H1 (cell line): Measurements from ENCODE around the gene MBOAT2. TPM values are rescaled to one million over a fixed set of nuclear protein-coding genes. Genes with fewer than 3 reads are reported as not detected.

Source experiments
- CTCF ChIA-PET: fragments of 300-600 bp; sonication (Branson Sonifier 250); formaldehyde crosslinking; loops from one replicate; lab custom pipeline; 2021; ENCODE audit not compliant: partially characterized antibody; lab: Charles Lee
- POLR2A ChIA-PET: fragments of 300-600 bp; sonication (Branson Sonifier 250); formaldehyde crosslinking; loops from one replicate; lab custom pipeline; 2021; ENCODE audit warnings: inconsistent platforms; ENCODE audit not compliant: partially characterized antibody; lab: Charles Lee
- DNase-seq, 2 experiments: peaks; one replicate each; pipeline versions ENCODE4 v3.0.0 to v3.0.0-alpha.2; 2010 to 2022; ENCODE audit warnings: low spot score in 2 of 2, low read depth in 1 of 2, mixed read lengths in 1 of 2
- FAIRE-seq: peaks from 2 replicates; lab custom pipeline; 2011; peaks lifted over from hg19 to GRCh38; lab: Jason Lieb, UNC
- H2AFZ ChIP-seq: 2 replicates; pipeline ENCODE4 v1.8.1; 2012; ENCODE audit warnings: low read length, inconsistent platforms
- H2AK5ac ChIP-seq: 2 replicates; pipeline ENCODE4 v1.6.1; 2013; ENCODE audit warnings: low read depth, low read length
- H2BK120ac ChIP-seq: replicated peaks from 2 replicates; pipeline ENCODE3; 2013; ENCODE audit warnings: low read depth, low read length, inconsistent platforms
- H2BK12ac ChIP-seq: 2 replicates; pipeline ENCODE4 v1.6.1; 2013; ENCODE audit warnings: low read depth, low read length
- H2BK15ac ChIP-seq: 2 replicates; pipeline ENCODE4 v1.6.1; 2013; ENCODE audit warnings: low read length
- H2BK20ac ChIP-seq: 2 replicates; pipeline ENCODE4 v1.6.1; 2013; ENCODE audit warnings: low read length
- H2BK5ac ChIP-seq: 2 replicates; pipeline ENCODE4 v1.6.1; 2013; ENCODE audit warnings: low read depth, low read length
- H3K14ac ChIP-seq: 2 replicates; pipeline ENCODE4 v1.6.1; 2013; ENCODE audit warnings: inconsistent platforms; ENCODE audit not compliant: insufficient read length
- H3K18ac ChIP-seq: 2 replicates; pipeline ENCODE4 v1.6.1; 2013; ENCODE audit warnings: low read length; ENCODE audit errors: extremely low read depth
- H3K23ac ChIP-seq: 2 replicates; pipeline ENCODE4 v1.6.1; 2013; ENCODE audit warnings: inconsistent platforms; ENCODE audit not compliant: insufficient read length
- H3K23me2 ChIP-seq: 2 replicates; pipeline ENCODE4 v1.6.1; 2013; ENCODE audit warnings: low read depth, low read length
- H3K27ac ChIP-seq: 2 replicates; pipeline ENCODE4 v1.6.1; 2011; ENCODE audit warnings: low read depth, low read length, inconsistent platforms
- H3K27me3 ChIP-seq, 4 experiments: replicated peaks in 1 of 4; 1 replicate in 1 of 4; 2 replicates in 3 of 4; pipeline versions ENCODE4 v1.6.1 to v1.8.1; 2011 to 2013; ENCODE audit warnings: low read length in 3 of 4, mild to moderate bottlenecking in 3 of 4, inconsistent platforms in 2 of 4, mixed read lengths in 2 of 4, moderate library complexity in 1 of 4; ENCODE audit not compliant: control insufficient read depth in 3 of 4, insufficient read depth in 3 of 4; ENCODE audit errors: extremely low read depth in 1 of 4
- H3K36me3 ChIP-seq, 4 experiments: 2 replicates each; pipeline versions ENCODE4 v1.6.1 to v1.8.1; 2011 to 2013; ENCODE audit warnings: mild to moderate bottlenecking in 4 of 4, low read length in 3 of 4, moderate library complexity in 2 of 4, control low read depth in 1 of 4, inconsistent platforms in 1 of 4; ENCODE audit not compliant: insufficient read depth in 4 of 4, control insufficient read depth in 2 of 4
- H3K4ac ChIP-seq: replicated peaks from 2 replicates; pipeline ENCODE3; 2013; ENCODE audit warnings: low read length, low read depth, mixed read lengths, inconsistent platforms; ENCODE audit not compliant: insufficient read length
- H3K4me1 ChIP-seq, 4 experiments: replicated peaks in 1 of 4; 1 replicate in 1 of 4; 2 replicates in 3 of 4; pipeline versions ENCODE4 v1.6.1 to v1.8.1; 2011 to 2013; ENCODE audit warnings: low read length in 3 of 4, inconsistent platforms in 2 of 4, mixed read lengths in 1 of 4; ENCODE audit not compliant: insufficient read depth in 4 of 4, control insufficient read depth in 3 of 4
- H3K4me2 ChIP-seq, 2 experiments: 2 replicates each; pipeline versions ENCODE4 v1.6.1 to v1.8.1; 2011 to 2013; ENCODE audit warnings: low read depth in 2 of 2, low read length in 2 of 2, control low read depth in 1 of 2, inconsistent platforms in 1 of 2, mild to moderate bottlenecking in 1 of 2; ENCODE audit not compliant: insufficient read depth in 1 of 2
- H3K4me3 ChIP-seq, 4 experiments: fragments of 200-600, 300-600 bp in 1 of 4; sonication (generic), shearing (Covaris generic), sonication (Bioruptor Twin) in 1 of 4; 2 replicates each; pipeline versions ENCODE4 v1.5.1 to v1.8.1; 2011 to 2016; ENCODE audit warnings: low read length in 4 of 4, low read depth in 3 of 4, control low read depth in 2 of 4, inconsistent platforms in 2 of 4, mild to moderate bottlenecking in 2 of 4, mixed read lengths in 1 of 4, moderate library complexity in 1 of 4; ENCODE audit not compliant: insufficient read depth in 2 of 4; ENCODE audit errors: extremely low read depth in 1 of 4
- H3K56ac ChIP-seq: replicated peaks from 2 replicates; pipeline ENCODE3; 2013; ENCODE audit warnings: low read depth, mild to moderate bottlenecking, mixed read lengths, low read length, inconsistent platforms; ENCODE audit not compliant: insufficient read length
- H3K79me1 ChIP-seq: 2 replicates; pipeline ENCODE4 v1.6.1; 2013; ENCODE audit warnings: low read depth, low read length, control low read depth
- H3K79me2 ChIP-seq, 2 experiments: 2 replicates each; pipeline versions ENCODE4 v1.6.1 to v1.8.1; 2012 to 2013; ENCODE audit warnings: low read length in 2 of 2, mild to moderate bottlenecking in 2 of 2, inconsistent platforms in 1 of 2; ENCODE audit not compliant: insufficient read depth in 2 of 2, control insufficient read depth in 1 of 2
- H3K9ac ChIP-seq, 4 experiments: replicated peaks in 1 of 4; 1 replicate in 1 of 4; 2 replicates in 3 of 4; pipeline versions ENCODE4 v1.6.1 to v1.8.1; 2011 to 2013; ENCODE audit warnings: low read depth in 3 of 4, low read length in 3 of 4, control low read depth in 2 of 4, mild to moderate bottlenecking in 2 of 4, moderate library complexity in 2 of 4, inconsistent platforms in 1 of 4; ENCODE audit errors: extremely low read depth in 1 of 4
- H3K9me3 ChIP-seq, 2 experiments: 2 replicates each; pipeline versions ENCODE4 v1.6.1 to v1.8.1; 2012 to 2013; ENCODE audit warnings: mild to moderate bottlenecking in 2 of 2, moderate library complexity in 2 of 2, control low read depth in 1 of 2, inconsistent platforms in 1 of 2, low read depth in 1 of 2, low read length in 1 of 2, mixed read lengths in 1 of 2; ENCODE audit not compliant: insufficient read depth in 2 of 2
- H4K20me1 ChIP-seq, 2 experiments: replicated peaks in 1 of 2; 2 replicates each; pipeline versions ENCODE3 to v1.8.1; 2011 to 2013; ENCODE audit warnings: inconsistent platforms in 2 of 2, low read length in 2 of 2, mild to moderate bottlenecking in 1 of 2; ENCODE audit not compliant: insufficient read depth in 2 of 2, control insufficient read depth in 1 of 2
- H4K5ac ChIP-seq: 2 replicates; pipeline ENCODE4 v1.6.1; 2013; ENCODE audit warnings: low read length, low read depth, mixed read lengths, inconsistent platforms; ENCODE audit not compliant: insufficient read length
- H4K8ac ChIP-seq: 2 replicates; pipeline ENCODE4 v1.8.0; 2013; ENCODE audit warnings: mild to moderate bottlenecking, moderate library complexity, low read length, inconsistent platforms; ENCODE audit not compliant: insufficient read depth; ENCODE audit errors: extremely low read depth
- H4K91ac ChIP-seq: replicated peaks from 2 replicates; pipeline ENCODE3; 2013; ENCODE audit warnings: low read length, mixed read lengths, inconsistent platforms; ENCODE audit not compliant: insufficient read length
- CBX8 ChIP-seq: fragments of 300-800, 300-1000 bp; sonication (generic); IDR thresholded peaks from 2 replicates; pipeline ENCODE4 v1.7.1; 2016; ENCODE audit warnings: low read depth, low read length, borderline replicate concordance
- CTBP2 ChIP-seq: IDR thresholded peaks from 2 replicates; pipeline ENCODE4 v1.7.0; 2011; ENCODE audit warnings: borderline replicate concordance, mild to moderate bottlenecking, moderate library complexity, mixed read lengths, low read length; ENCODE audit not compliant: insufficient read depth, insufficient read length
- EGR1 ChIP-seq: IDR thresholded peaks from 2 replicates; pipeline ENCODE4 v1.6.1; 2011; ENCODE audit warnings: low read depth, low read length, borderline replicate concordance
- NANOG ChIP-seq: IDR thresholded peaks from 2 replicates; pipeline ENCODE4 v1.6.1; 2011; ENCODE audit warnings: low read length, low read depth, mild to moderate bottlenecking, inconsistent platforms; ENCODE audit not compliant: insufficient read depth, poor library complexity, severe bottlenecking
- POU5F1 ChIP-seq: IDR thresholded peaks from 2 replicates; pipeline ENCODE4 v1.6.1; 2011; ENCODE audit warnings: low read depth, mild to moderate bottlenecking, low read length, moderate library complexity
- RNF2 ChIP-seq: fragments of 200-900, 300-1000 bp; sonication (generic); IDR thresholded peaks from 2 replicates; pipeline ENCODE4 v1.7.1; 2016; ENCODE audit warnings: borderline replicate concordance, low read depth, mild to moderate bottlenecking, antibody characterized with exemption, low read length; ENCODE audit not compliant: poor library complexity, severe bottlenecking; ENCODE audit errors: missing control alignments
- WGBS, 2 experiments: shearing (Covaris generic) in 1 of 2; methylation state at CpG; one replicate each; pipeline versions ENCODE4 v1.1.6 to v1.1.7; 2013 to 2015; ENCODE audit warnings: low lambda C conversion rate in 2 of 2, mixed read lengths in 2 of 2, inconsistent platforms in 1 of 2, low coverage in 1 of 2, missing lambda C conversion rate in 1 of 2; ENCODE audit not compliant: insufficient replicate concordance in 2 of 2, insufficient coverage in 1 of 2, insufficient read length in 1 of 2; ENCODE audit errors: extremely low coverage in 1 of 2, missing lambda C conversion rate in 1 of 2; 5-methylcytosine and 5-hydroxymethylcytosine counted together
- polyA plus RNA-seq, 7 experiments: library from polyadenylated mRNA; depleted of rRNA in 3 of 7; stranded (reverse) in 5 of 7; unstranded in 2 of 7; fragments of >200 nt in 5 of 7; fragments of 200-250 nt in 2 of 7; gene quantifications; 1 replicate in 5 of 7; 2 replicates in 1 of 7; 4 replicates in 1 of 7; pipeline versions ENCODE4 v1.2.1 to v1.2.3, GENCODE V29; 2011 to 2013; ENCODE audit warnings: missing spikeins in 2 of 7, mixed read lengths in 2 of 7
- total RNA-seq: library from RNA; stranded (reverse); fragmentation: NEBNext Ultra II Directional; extraction: Animal tissue kit (Norgen Biotek cat#: 25700); gene quantifications from 2 replicates; pipeline ENCODE4 v1.2.1, GENCODE V29; 2021

MBOAT2 gene
- total and polyA plus RNA-seq, 2 of the 8 experiments (the other 6 are each of a cell fraction or from before 2014, with no cell fraction given), result 11.2 to 23.4 TPM

DNA sequence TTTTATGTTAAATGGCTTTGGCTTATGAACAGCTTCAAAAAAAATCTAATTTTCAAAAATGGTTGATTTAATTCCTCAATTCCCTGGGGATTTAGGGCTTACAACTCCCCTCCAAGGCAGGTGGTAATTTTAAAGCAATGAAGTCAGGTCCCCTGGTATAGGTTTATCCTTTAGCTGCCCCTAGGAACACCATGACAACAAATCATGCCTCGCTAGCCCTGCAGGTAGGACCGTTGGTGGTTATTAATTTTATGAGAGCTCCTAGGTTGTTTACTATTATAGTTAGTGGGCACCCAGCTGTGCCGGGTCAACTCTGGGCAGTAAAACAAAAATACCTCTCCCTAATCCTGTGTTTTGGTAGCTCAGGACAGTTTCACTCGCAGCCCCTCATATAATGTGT, 26.2 kb upstream of the MBOAT2 start:
- no peaks in the 10 kb centered on the region for H4K20me1 ChIP-seq
- ChIA-PET POLR2A (no interaction called here), CTCF (interaction anchor here (1.7 to 1.8 kb wide), 2 partner anchors 74 to 82 kb away, joined by 4 to 6 read pairs; no protein-coding TSS in a partner anchor)
- no peak overlapping the region for H3K4ac ChIP-seq
- TF ChIP-seq CBX8 (no peak), CTBP2 (no peak), POU5F1 (no peak), EGR1 (no peak), NANOG (no peak), RNF2 (no peak)
- H3K27me3 ChIP-seq, result no peaks in the 10 kb centered on the region
- H3K4me3 ChIP-seq, result no peak overlapping the region
- no peak overlapping the region for H3K23ac ChIP-seq
- H3K23me2 ChIP-seq, result no peaks in the 10 kb centered on the region
- H2BK12ac ChIP-seq, result no peak overlapping the region
- H3K4me2 ChIP-seq, result no peak overlapping the region
- H2AFZ ChIP-seq, result no peak overlapping the region
- H3K27ac ChIP-seq, result no peak overlapping the region
- H2AK5ac ChIP-seq, result no peak overlapping the region
- no peak for FAIRE-seq
- no peaks in the 10 kb centered on the region for H3K79me2 ChIP-seq
- no peak overlapping the region for H2BK5ac ChIP-seq
- H4K5ac ChIP-seq, result no peak overlapping the region
- no peaks in the 10 kb centered on the region for H3K79me1 ChIP-seq
- H3K56ac ChIP-seq, result no peak overlapping the region
- no peak overlapping the region for H4K91ac ChIP-seq
- H2BK120ac ChIP-seq, result no peak overlapping the region
- 92% methylated on average over 4 of the region's 4 CpGs; no CpG with 5 or more reads in 1 of the 2 experiments for WGBS, 2 experiments
- no peak overlapping the region for H2BK20ac ChIP-seq
- H2BK15ac ChIP-seq, result no peak overlapping the region
- H3K36me3 ChIP-seq, result no peaks in the 10 kb centered on the region
- no peak overlapping the region for H4K8ac ChIP-seq
- no peak overlapping the region for H3K9ac ChIP-seq
- H3K9me3 ChIP-seq, result no peaks in the 10 kb centered on the region
- no peak overlapping the region for H3K14ac ChIP-seq
- H3K4me1 ChIP-seq, result peaks cover 0 to 4% (median 2%) of the 10 kb centered on the region in 4 experiments; a peak in 4 of 7 replicates
- DNase-seq, result no peak
- H3K18ac ChIP-seq, result no peak overlapping the region
